OCI-LY7 (cell line): ENCODE measurements around the gene TEAD2. TPM values are rescaled to one million over a fixed set of nuclear protein-coding genes. Genes with fewer than 3 reads are reported as not detected.

ENCODE experiments used
- BruUV-seq: library from RNA; stranded (reverse); fragments of 400-500 nt; replicated peaks from 2 replicates; lab custom pipeline; 2021; lab: Mats Ljungman, UMichigan
- CTCF ChIA-PET: fragments of 300-600 bp; sonication (Branson Sonifier 250); formaldehyde crosslinking; loops from one replicate; lab custom pipeline; 2022; ENCODE audit warnings: antibody characterized with exemption; ENCODE audit not compliant: unreplicated experiment; lab: Charles Lee
- POLR2A ChIA-PET: fragments of 300-600 bp; sonication (Branson Sonifier 250); formaldehyde crosslinking; loops from one replicate; lab custom pipeline; 2022; ENCODE audit warnings: antibody characterized with exemption; lab: Charles Lee
- DNase-seq: peaks from one replicate; pipeline ENCODE4 v3.0.0-alpha.2; 2015; ENCODE audit warnings: low spot score
- H2AFZ ChIP-seq: fragments of 200-600 bp; sonication (generic), shearing (Covaris generic); 2 replicates; pipeline ENCODE4 v1.6.1; 2014; ENCODE audit warnings: mild to moderate bottlenecking, antibody characterized with exemption, low read length, moderate library complexity
- H3K27ac ChIP-seq: fragments of 200-600 bp; sonication (generic); 2 replicates; pipeline ENCODE4 v1.5.1; 2014; ENCODE audit warnings: mixed run types, low read depth, mild to moderate bottlenecking, moderate library complexity, low read length, inconsistent platforms; ENCODE audit not compliant: poor library complexity, severe bottlenecking
- H3K36me3 ChIP-seq: fragments of 200-600 bp; sonication (generic); 2 replicates; pipeline ENCODE4 v1.6.1; 2014; ENCODE audit warnings: mild to moderate bottlenecking, antibody characterized with exemption, low read length, moderate library complexity, mixed read lengths; ENCODE audit not compliant: insufficient read depth
- H3K4me1 ChIP-seq: fragments of 200-600 bp; sonication (generic); 2 replicates; pipeline ENCODE4 v1.5.1; 2014; ENCODE audit warnings: mild to moderate bottlenecking, low read length; ENCODE audit not compliant: insufficient read depth, poor library complexity, severe bottlenecking
- H3K4me2 ChIP-seq: fragments of 200-600 bp; sonication (generic); 2 replicates; pipeline ENCODE4 v1.6.1; 2014; ENCODE audit warnings: mild to moderate bottlenecking, low read length
- H3K4me3 ChIP-seq: fragments of 200-600 bp; sonication (generic); 2 replicates; pipeline ENCODE4 v1.5.1; 2014; ENCODE audit warnings: mild to moderate bottlenecking, low read depth, low read length; ENCODE audit not compliant: poor library complexity, severe bottlenecking
- H3K79me2 ChIP-seq: fragments of 200-600 bp; sonication (generic); 2 replicates; pipeline ENCODE4 v1.6.1; 2016; ENCODE audit warnings: low read depth, mild to moderate bottlenecking, low read length, moderate library complexity, mixed read lengths; ENCODE audit not compliant: insufficient read depth
- H3K9me2 ChIP-seq: fragments of 200-600 bp; sonication (generic); 2 replicates; pipeline ENCODE4 v1.6.1; 2016; ENCODE audit warnings: mild to moderate bottlenecking, low read length, mixed read lengths; ENCODE audit not compliant: insufficient read depth
- H3K9me3 ChIP-seq: fragments of 200-600 bp; sonication (generic); 2 replicates; pipeline ENCODE4 v1.6.1; 2014; ENCODE audit warnings: mild to moderate bottlenecking, mixed run types, low read length, mixed read lengths
- H4K20me1 ChIP-seq: fragments of 200-600 bp; sonication (generic); 2 replicates; pipeline ENCODE4 v1.6.1; 2014; ENCODE audit warnings: mild to moderate bottlenecking, antibody characterized with exemption, low read length, moderate library complexity, mixed read lengths; ENCODE audit not compliant: insufficient read depth
- EZH2phosphoT487 ChIP-seq: fragments of 200-600 bp; sonication (generic); IDR thresholded peaks from 2 replicates; pipeline ENCODE4 v1.6.1; 2018; ENCODE audit warnings: low read depth, borderline replicate concordance, mild to moderate bottlenecking, mixed run types, antibody characterized with exemption, low read length, moderate library complexity, mixed read lengths
- intact Hi-C: fragments of 100-400 bp; cut with micrococcal nuclease; formaldehyde crosslinking; loops from one replicate; pipeline ENCODE4 v1.10.0; 2022; ENCODE audit not compliant: unreplicated experiment
- total RNA-seq, 2 experiments: library from RNA; depleted of rRNA in 1 of 2; stranded (reverse); fragments of >200 nt in 1 of 2; shearing (Covaris generic) in 1 of 2; gene quantifications; 2 replicates each; pipeline ENCODE4 v1.2.3, GENCODE V29; 2014 to 2022
- TF ChIP-seq, protein P1 (sequence below): fragments of 200-600 bp; sonication (generic); conservative IDR thresholded peaks from 2 replicates; pipeline ENCODE4 v1.5.1; 2014; ENCODE audit warnings: mild to moderate bottlenecking, antibody characterized with exemption, low read length, moderate library complexity, mixed read lengths

The TEAD2 gene
- total RNA-seq, 2 experiments from 2014 or later = 4.9 to 5.3 TPM

GRCh38 chr19:49340069-49340864 is 21.9 kb downstream of the TEAD2 start:
- Histone ChIP-seq H3K4me2 (peak overlapping the region; percentile 100), H3K4me1 (peaks cover 52% of the 10 kb centered on the region), H3K36me3 (peaks cover 71% of the 10 kb centered on the region), H2AFZ (no peak overlapping the region), H3K4me3 (peak overlapping the region; percentile 76), H3K9me3 (no peaks in the 10 kb centered on the region), H3K9me2 (no peaks in the 10 kb centered on the region), H3K27ac (peak overlapping the region; percentile 98), H3K79me2 (peaks cover 29% of the 10 kb centered on the region), H4K20me1 (peaks cover 10% of the 10 kb centered on the region; the same call in 1 of the 2 replicates)
- intact Hi-C loops = loop anchor here (1.0 to 2.0 kb wide), 2 partner anchors 26 to 51 kb away; no protein-coding TSS in a partner anchor
- TF ChIP-seq EZH2phosphoT487 = no peak
- TF ChIP-seq, protein P1, sequence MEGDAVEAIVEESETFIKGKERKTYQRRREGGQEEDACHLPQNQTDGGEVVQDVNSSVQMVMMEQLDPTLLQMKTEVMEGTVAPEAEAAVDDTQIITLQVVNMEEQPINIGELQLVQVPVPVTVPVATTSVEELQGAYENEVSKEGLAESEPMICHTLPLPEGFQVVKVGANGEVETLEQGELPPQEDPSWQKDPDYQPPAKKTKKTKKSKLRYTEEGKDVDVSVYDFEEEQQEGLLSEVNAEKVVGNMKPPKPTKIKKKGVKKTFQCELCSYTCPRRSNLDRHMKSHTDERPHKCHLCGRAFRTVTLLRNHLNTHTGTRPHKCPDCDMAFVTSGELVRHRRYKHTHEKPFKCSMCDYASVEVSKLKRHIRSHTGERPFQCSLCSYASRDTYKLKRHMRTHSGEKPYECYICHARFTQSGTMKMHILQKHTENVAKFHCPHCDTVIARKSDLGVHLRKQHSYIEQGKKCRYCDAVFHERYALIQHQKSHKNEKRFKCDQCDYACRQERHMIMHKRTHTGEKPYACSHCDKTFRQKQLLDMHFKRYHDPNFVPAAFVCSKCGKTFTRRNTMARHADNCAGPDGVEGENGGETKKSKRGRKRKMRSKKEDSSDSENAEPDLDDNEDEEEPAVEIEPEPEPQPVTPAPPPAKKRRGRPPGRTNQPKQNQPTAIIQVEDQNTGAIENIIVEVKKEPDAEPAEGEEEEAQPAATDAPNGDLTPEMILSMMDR = peak; percentile 21; the same call in 1 of the 2 replicates
- POLR2A ChIA-PET = interaction anchor here (0.6 to 1.1 kb wide), 6 partner anchors 12 to 716 kb away, joined by 3 to 5 read pairs (median 3); no protein-coding TSS in a partner anchor
- CTCF ChIA-PET = interaction anchor here (1.3 kb wide), 1 partner anchor 34 kb away, joined by 3 read pairs; no protein-coding TSS in a partner anchor
- peak; percentile 99 for DNase-seq
- no TSS peak for BruUV-seq

- intact Hi-C loops = loop anchor here (1.0 to 10.0 kb wide), 3 partner anchors 27 to 105 kb away; partner anchors contain the start of gene SLC17A7
- Histone ChIP-seq H3K79me2 (peaks cover 36% of the 10 kb centered on the region), H3K27ac (peak overlapping the region; percentile 98), H3K4me2 (peak overlapping the region; percentile 100), H4K20me1 (peaks cover 10% of the 10 kb centered on the region; the same call in 1 of the 2 replicates), H3K4me1 (peaks cover 58% of the 10 kb centered on the region), H3K36me3 (peaks cover 65% of the 10 kb centered on the region), H3K4me3 (peak overlapping the region; percentile 76), H3K9me3 (no peaks in the 10 kb centered on the region), H2AFZ (no peak overlapping the region), H3K9me2 (no peaks in the 10 kb centered on the region)
- ChIA-PET POLR2A (interaction anchor here (0.6 to 1.1 kb wide), 5 partner anchors 14 to 113 kb away, joined by 3 to 5 read pairs (median 3); no protein-coding TSS in a partner anchor), CTCF (interaction anchor here (1.3 kb wide), 1 partner anchor 35 kb away, joined by 3 read pairs; no protein-coding TSS in a partner anchor)
- no TSS peak for BruUV-seq
- TF ChIP-seq, protein P1 = no peak
- TF ChIP-seq EZH2phosphoT487 = no peak
- DNase-seq = no peak
Observed at GRCh38 chr19:49339301-49340068, 22.7 kb downstream of the TEAD2 start.
